Panc1 (cell line): Measurements from ENCODE around the gene SLC66A2. TPM values are rescaled to one million over a fixed set of nuclear protein-coding genes. Genes with fewer than 3 reads are reported as not detected.

ENCODE experiments used
- ATAC-seq: fragments of 200-7000 bp; cut with Tn5 transposase; 2 replicates; pipeline ENCODE4 v1.9.1; 2020; ENCODE audit warnings: mild to moderate bottlenecking, moderate library complexity
- BruUV-seq: library from RNA; stranded (reverse); fragments of 400-500 nt; replicated peaks from 2 replicates; lab custom pipeline; 2021; lab: Mats Ljungman, UMichigan
- CTCF ChIA-PET: fragments of 300-600 bp; sonication (Branson Sonifier 250); formaldehyde crosslinking; loops from one replicate; lab custom pipeline; 2022; ENCODE audit warnings: antibody characterized with exemption; lab: Charles Lee
- POLR2A ChIA-PET: fragments of 300-600 bp; sonication (Branson Sonifier 250); formaldehyde crosslinking; loops from one replicate; lab custom pipeline; 2022; ENCODE audit warnings: antibody characterized with exemption; lab: Charles Lee
- DNase-seq: peaks from one replicate; pipeline ENCODE4 v3.0.0-alpha.2; 2010; ENCODE audit warnings: low read depth, low spot score
- H3K27ac ChIP-seq: 2 replicates; pipeline ENCODE4 v1.5.1; 2011; ENCODE audit warnings: mild to moderate bottlenecking, low read length, inconsistent platforms
- H3K27me3 ChIP-seq: fragments of 200-500 bp; sonication (Bioruptor generic); 2 replicates; pipeline ENCODE4 v1.6.0; 2014; ENCODE audit warnings: low read length, inconsistent platforms; ENCODE audit not compliant: control insufficient read depth, insufficient read depth
- H3K36me3 ChIP-seq: fragments of 200-500 bp; sonication (Bioruptor generic); 2 replicates; pipeline ENCODE4 v1.5.1; 2014; ENCODE audit warnings: inconsistent platforms, mild to moderate bottlenecking, low read length, moderate library complexity; ENCODE audit not compliant: control insufficient read depth, insufficient read depth
- H3K4me1 ChIP-seq: 2 replicates; pipeline ENCODE4 v1.5.1; 2011; ENCODE audit warnings: inconsistent platforms, mild to moderate bottlenecking, low read length, moderate library complexity; ENCODE audit not compliant: control insufficient read depth, insufficient read depth
- H3K4me3 ChIP-seq, 2 experiments: 2 replicates each; pipeline ENCODE4 v1.5.1; 2011 to 2012; ENCODE audit warnings: low read depth in 2 of 2, low read length in 2 of 2, mild to moderate bottlenecking in 2 of 2, inconsistent platforms in 1 of 2, moderate library complexity in 1 of 2
- H3K9me3 ChIP-seq: fragments of 200-500 bp; sonication (Bioruptor generic); 2 replicates; pipeline ENCODE4 v1.5.1; 2014; ENCODE audit warnings: low read depth, mild to moderate bottlenecking, inconsistent platforms, low read length, moderate library complexity; ENCODE audit not compliant: control insufficient read depth, insufficient read depth
- POLR2AphosphoS5 ChIP-seq: IDR thresholded peaks from 2 replicates; pipeline ENCODE4 v1.6.1; 2012; ENCODE audit warnings: mild to moderate bottlenecking, low read depth, low read length, moderate library complexity
- SIN3A ChIP-seq: IDR thresholded peaks from 2 replicates; pipeline ENCODE4 v1.6.1; 2012; ENCODE audit warnings: low read depth, mild to moderate bottlenecking, low read length, moderate library complexity, borderline replicate concordance; ENCODE audit not compliant: insufficient read depth
- TCF7L2 ChIP-seq: IDR thresholded peaks from 2 replicates; pipeline ENCODE4 v1.6.1; 2011; ENCODE audit warnings: mild to moderate bottlenecking, low read depth, low read length, inconsistent platforms
- in situ Hi-C: cut with HindIII; loops from 2 replicates; pipeline ENCODE4 v1.10.0; 2016; ENCODE audit warnings: low sequenced_read_pairs, low pct_unique_long_range_greater_than_20kb
- intact Hi-C: fragments of 100-400 bp; cut with micrococcal nuclease; formaldehyde crosslinking; loops from one replicate; pipeline ENCODE4 v1.10.0; 2022; ENCODE audit not compliant: unreplicated experiment
- total RNA-seq: library from RNA; stranded (reverse); gene quantifications from one replicate; pipeline ENCODE4 v1.2.1, GENCODE V29; 2021; ENCODE audit not compliant: unreplicated experiment
- TF ChIP-seq, protein P1 (sequence below), 2 experiments: IDR thresholded peaks; 2 replicates each; pipeline ENCODE4 v1.6.1; 2011 to 2012; ENCODE audit warnings: low read depth in 2 of 2, control low read depth in 1 of 2, low read length in 1 of 2, mild to moderate bottlenecking in 1 of 2, moderate library complexity in 1 of 2; ENCODE audit not compliant: insufficient read depth in 1 of 2
- TF ChIP-seq, protein P2 (sequence below): fragments of 450-650 bp; IDR thresholded peaks from 2 replicates; pipeline ENCODE4 v1.5.1; 2017; ENCODE audit warnings: mild to moderate bottlenecking

The SLC66A2 gene
- total RNA-seq, 1 experiment from 2014 or later = 92.5 TPM

GRCh38 chr18:79919089-79919488 lies 32.4 kb downstream of the SLC66A2 start:
- H3K4me1 ChIP-seq = no peaks in the 10 kb centered on the region
- ChIA-PET POLR2A (no interaction called here), CTCF (no interaction called here)
- intact Hi-C loops = no loop called here
- H3K9me3 ChIP-seq = no peaks in the 10 kb centered on the region
- in situ Hi-C loops = no loop called here
- H3K36me3 ChIP-seq = no peaks in the 10 kb centered on the region
- H3K27ac ChIP-seq = no peak overlapping the region
- no peak for ATAC-seq
- DNase-seq = no peak
- H3K27me3 ChIP-seq = no peaks in the 10 kb centered on the region
- no peak overlapping the region for H3K4me3 ChIP-seq
- BruUV-seq = no TSS peak
- no peak for TF ChIP-seq SIN3A

- ChIA-PET CTCF (no interaction called here), POLR2A (no interaction called here)
- in situ Hi-C loops = no loop called here
- intact Hi-C loops = no loop called here
- TF ChIP-seq, protein P1, sequence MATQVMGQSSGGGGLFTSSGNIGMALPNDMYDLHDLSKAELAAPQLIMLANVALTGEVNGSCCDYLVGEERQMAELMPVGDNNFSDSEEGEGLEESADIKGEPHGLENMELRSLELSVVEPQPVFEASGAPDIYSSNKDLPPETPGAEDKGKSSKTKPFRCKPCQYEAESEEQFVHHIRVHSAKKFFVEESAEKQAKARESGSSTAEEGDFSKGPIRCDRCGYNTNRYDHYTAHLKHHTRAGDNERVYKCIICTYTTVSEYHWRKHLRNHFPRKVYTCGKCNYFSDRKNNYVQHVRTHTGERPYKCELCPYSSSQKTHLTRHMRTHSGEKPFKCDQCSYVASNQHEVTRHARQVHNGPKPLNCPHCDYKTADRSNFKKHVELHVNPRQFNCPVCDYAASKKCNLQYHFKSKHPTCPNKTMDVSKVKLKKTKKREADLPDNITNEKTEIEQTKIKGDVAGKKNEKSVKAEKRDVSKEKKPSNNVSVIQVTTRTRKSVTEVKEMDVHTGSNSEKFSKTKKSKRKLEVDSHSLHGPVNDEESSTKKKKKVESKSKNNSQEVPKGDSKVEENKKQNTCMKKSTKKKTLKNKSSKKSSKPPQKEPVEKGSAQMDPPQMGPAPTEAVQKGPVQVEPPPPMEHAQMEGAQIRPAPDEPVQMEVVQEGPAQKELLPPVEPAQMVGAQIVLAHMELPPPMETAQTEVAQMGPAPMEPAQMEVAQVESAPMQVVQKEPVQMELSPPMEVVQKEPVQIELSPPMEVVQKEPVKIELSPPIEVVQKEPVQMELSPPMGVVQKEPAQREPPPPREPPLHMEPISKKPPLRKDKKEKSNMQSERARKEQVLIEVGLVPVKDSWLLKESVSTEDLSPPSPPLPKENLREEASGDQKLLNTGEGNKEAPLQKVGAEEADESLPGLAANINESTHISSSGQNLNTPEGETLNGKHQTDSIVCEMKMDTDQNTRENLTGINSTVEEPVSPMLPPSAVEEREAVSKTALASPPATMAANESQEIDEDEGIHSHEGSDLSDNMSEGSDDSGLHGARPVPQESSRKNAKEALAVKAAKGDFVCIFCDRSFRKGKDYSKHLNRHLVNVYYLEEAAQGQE (IDR thresholded peaks at IDR 0.05; ENCODE audit: insufficient read depth in 1 of 2, low read depth in 2 of 2, low read length in 1 of 2) = no peak
- TF ChIP-seq, protein P2, sequence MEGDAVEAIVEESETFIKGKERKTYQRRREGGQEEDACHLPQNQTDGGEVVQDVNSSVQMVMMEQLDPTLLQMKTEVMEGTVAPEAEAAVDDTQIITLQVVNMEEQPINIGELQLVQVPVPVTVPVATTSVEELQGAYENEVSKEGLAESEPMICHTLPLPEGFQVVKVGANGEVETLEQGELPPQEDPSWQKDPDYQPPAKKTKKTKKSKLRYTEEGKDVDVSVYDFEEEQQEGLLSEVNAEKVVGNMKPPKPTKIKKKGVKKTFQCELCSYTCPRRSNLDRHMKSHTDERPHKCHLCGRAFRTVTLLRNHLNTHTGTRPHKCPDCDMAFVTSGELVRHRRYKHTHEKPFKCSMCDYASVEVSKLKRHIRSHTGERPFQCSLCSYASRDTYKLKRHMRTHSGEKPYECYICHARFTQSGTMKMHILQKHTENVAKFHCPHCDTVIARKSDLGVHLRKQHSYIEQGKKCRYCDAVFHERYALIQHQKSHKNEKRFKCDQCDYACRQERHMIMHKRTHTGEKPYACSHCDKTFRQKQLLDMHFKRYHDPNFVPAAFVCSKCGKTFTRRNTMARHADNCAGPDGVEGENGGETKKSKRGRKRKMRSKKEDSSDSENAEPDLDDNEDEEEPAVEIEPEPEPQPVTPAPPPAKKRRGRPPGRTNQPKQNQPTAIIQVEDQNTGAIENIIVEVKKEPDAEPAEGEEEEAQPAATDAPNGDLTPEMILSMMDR = no peak
- no peak for TF ChIP-seq POLR2AphosphoS5
- Histone ChIP-seq H3K27ac (no peak overlapping the region), H3K27me3 (no peaks in the 10 kb centered on the region), H3K36me3 (no peaks in the 10 kb centered on the region), H3K9me3 (no peaks in the 10 kb centered on the region), H3K4me3 (no peak overlapping the region), H3K4me1 (no peaks in the 10 kb centered on the region)
- no TSS peak for BruUV-seq
- no peak for DNase-seq
- no peak for ATAC-seq
These were observed 32.8 kb downstream of the SLC66A2 start for GRCh38 chr18:79918615-79919011.

- Histone ChIP-seq H3K4me3 (no peak overlapping the region), H3K4me1 (0 out of 2 replicates have a peak, but pooled peaks cover 3% of the 10 kb centered on the region), H3K9me3 (no peaks in the 10 kb centered on the region), H3K27me3 (no peaks in the 10 kb centered on the region), H3K36me3 (no peaks in the 10 kb centered on the region), H3K27ac (no peak overlapping the region)
- in situ Hi-C loops (no loop called here), intact Hi-C loops (no loop called here)
- DNase-seq = no peak
- no peak for ATAC-seq
- POLR2A ChIA-PET = no interaction called here
- BruUV-seq = no TSS peak
- CTCF ChIA-PET = no interaction called here
- TF ChIP-seq, protein P2 = no peak
- TF ChIP-seq, protein P1 (IDR thresholded peaks at IDR 0.05; ENCODE audit: insufficient read depth in 1 of 2, low read depth in 2 of 2, low read length in 1 of 2) = no peak
- no peak for TF ChIP-seq SIN3A
- no peak for TF ChIP-seq TCF7L2
- TF ChIP-seq POLR2AphosphoS5 = no peak
These were observed 33.4 kb downstream of the SLC66A2 start for GRCh38 chr18:79917853-79918614.
